GM18499 (cell line): Measurements from ENCODE around the gene DLG2.

Experiments
- ATAC-seq: cut with Tn5 transposase; IDR thresholded peaks from one replicate; pipeline ENCODE4 v1.9.1; 2021; ENCODE audit warnings: moderate number of reproducible peaks; ENCODE audit not compliant: insufficient read depth, unreplicated experiment

The DLG2 gene

GRCh38 chr11:83697518-83697917 is 1929.6 kb downstream of the DLG2 start:
- no peak for ATAC-seq

- no peak for ATAC-seq
Measured at GRCh38 chr11:83695046-83695445, 1932.1 kb downstream of the DLG2 start.

GRCh38 chr11:83694191-83694910 is 1932.8 kb downstream of the DLG2 start:
- no peak for ATAC-seq

GRCh38 chr11:83693306-83693992 is 1933.7 kb downstream of the DLG2 start:
- ATAC-seq: no peak

GRCh38 chr11:83692675-83693074 is 1934.5 kb downstream of the DLG2 start:
- ATAC-seq: no peak

GRCh38 chr11:83691451-83691950 is 1935.6 kb downstream of the DLG2 start:
- no peak for ATAC-seq

GRCh38 chr11:83689144-83689780 is 1937.9 kb downstream of the DLG2 start:
- ATAC-seq: no peak

GRCh38 chr11:83687787-83688186 is 1939.4 kb downstream of the DLG2 start:
- ATAC-seq: no peak

GRCh38 chr11:83685730-83686129 is 1941.4 kb downstream of the DLG2 start:
- no peak for ATAC-seq

- no peak for ATAC-seq
Measured at GRCh38 chr11:83684071-83684470, 1943.1 kb downstream of the DLG2 start.

GRCh38 chr11:83682611-83682973 is 1944.6 kb downstream of the DLG2 start:
- ATAC-seq: peak; percentile 99

- ATAC-seq: no peak
Measured at GRCh38 chr11:83681906-83682610, 1945.1 kb downstream of the DLG2 start.

- peak; percentile 44 for ATAC-seq
Measured at GRCh38 chr11:83681031-83681781, 1945.9 kb downstream of the DLG2 start.

GRCh38 chr11:83680321-83680720 is 1946.8 kb downstream of the DLG2 start:
- ATAC-seq: no peak

- no peak for ATAC-seq
Measured at GRCh38 chr11:83678831-83679584, 1948.1 kb downstream of the DLG2 start.

GRCh38 chr11:83677730-83678129 is 1949.4 kb downstream of the DLG2 start:
- ATAC-seq: no peak

- no peak for ATAC-seq
Measured at GRCh38 chr11:83676056-83676601, 1951.0 kb downstream of the DLG2 start.

- ATAC-seq: no peak
Measured at GRCh38 chr11:83674102-83674896, 1952.8 kb downstream of the DLG2 start.
